ENCODE data around the gene HSPA8. TPM values are rescaled to one million over a fixed set of nuclear protein-coding genes. Genes with fewer than 3 reads are reported as not detected.

Gene HSPA8
- total and polyA plus RNA-seq, 2 donors (not counting 1 experiment from before 2014, with no cell fraction given), result 480 to 738 TPM

DNA sequence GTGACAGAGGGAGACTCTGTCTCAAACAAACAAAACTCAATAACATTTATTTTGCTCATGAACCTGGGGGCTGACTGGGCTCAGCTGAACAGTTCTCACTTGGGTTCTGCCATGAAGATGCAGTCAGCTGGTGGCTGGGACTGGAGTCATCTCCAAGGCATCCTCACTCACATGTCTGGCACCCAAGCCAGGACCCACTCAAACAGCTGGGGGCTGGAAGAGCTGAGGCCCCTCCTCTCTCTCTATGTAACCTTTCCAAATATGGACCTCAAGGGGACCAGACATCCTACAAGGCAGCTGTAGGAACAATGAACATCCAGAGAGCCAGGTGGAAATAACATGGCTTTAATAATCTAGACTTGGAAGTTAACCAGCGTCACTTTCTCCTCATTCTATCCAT lies 16.8 kb downstream of the HSPA8 start:
- no peaks in the 10 kb centered on the region for H3K4me1 Mint-ChIP-seq
- no peak overlapping the region for H3K4me3 ChIP-seq (ENCODE audit: control extremely low read depth in 1 of 5, extremely low read depth in 1 of 5, insufficient read depth in 1 of 5, low read depth in 2 of 5, low read length in 4 of 5)
- no peaks in the 10 kb centered on the region for H3K36me3 ChIP-seq (replicated peaks in 1 of 2; ENCODE audit: control extremely low read depth in 1 of 2, control insufficient read depth in 1 of 2, extremely low read depth in 1 of 2, insufficient read depth in 2 of 2, low read length in 1 of 2)
- WGBS (ENCODE audit: insufficient coverage), result no CpG with 5 or more reads among the region's 1 CpG
- no peaks in the 10 kb centered on the region for H3K9me3 Mint-ChIP-seq (ENCODE audit: insufficient read depth)
- no peaks in the 10 kb centered on the region for H3K9me3 ChIP-seq (ENCODE audit: control extremely low read depth in 1 of 3, control insufficient read depth in 2 of 3, insufficient read depth in 1 of 3, low read length in 2 of 3)
- no peaks in the 10 kb centered on the region for H3K79me2 ChIP-seq (ENCODE audit: control insufficient read depth, insufficient read depth, low read length)
- DNase-seq, result no peak
- no peak overlapping the region for H3K27ac ChIP-seq (ENCODE audit: low read length in 2 of 2)
- H2AFZ ChIP-seq (ENCODE audit: insufficient read depth, low read depth, low read length, poor library complexity, severe bottlenecking), result no peak overlapping the region
- H3K4me2 ChIP-seq (replicated peaks; ENCODE audit: low read depth, low read length, poor library complexity, severe bottlenecking), result no peak overlapping the region
- no peak for ATAC-seq (ENCODE audit: low read depth)
- H3K4me3 Mint-ChIP-seq, result no peak overlapping the region
- CTCF ChIA-PET, result interaction anchor here (1.1 to 1.3 kb wide), 3 partner anchors 9 to 191 kb away, joined by 3 to 5 read pairs (median 3); no protein-coding TSS in a partner anchor
- H3K27ac Mint-ChIP-seq, result no peak overlapping the region
- no peaks in the 10 kb centered on the region for H3K4me1 ChIP-seq (ENCODE audit: control insufficient read depth in 2 of 2, insufficient read depth in 2 of 2, low read length in 2 of 2)
- no peaks in the 10 kb centered on the region for H3K27me3 Mint-ChIP-seq
- H3K27me3 ChIP-seq (replicated peaks in 1 of 4; ENCODE audit: control extremely low read depth in 1 of 4, control insufficient read depth in 3 of 4, insufficient read depth in 4 of 4, low read length in 3 of 4), result no peaks in the 10 kb centered on the region
- no peak for TF ChIP-seq CTCF (IDR thresholded peaks at IDR 0.05)
- TF ChIP-seq EZH2 (IDR thresholded peaks at IDR 0.05; ENCODE audit: borderline replicate concordance, insufficient read depth, low read depth, low read length, poor library complexity, severe bottlenecking), result no peak
- H3K9ac ChIP-seq (ENCODE audit: low read length), result no peak overlapping the region
- H4K20me1 ChIP-seq (ENCODE audit: control insufficient read depth, insufficient read depth, low read length, poor library complexity, severe bottlenecking), result no peaks in the 10 kb centered on the region
- POLR2A ChIA-PET, result no interaction called here
- intact Hi-C loops (cut with micrococcal nuclease), result no loop called here

GRCh38 chr11:123041185-123041584 lies 20.8 kb downstream of the HSPA8 start:
- H3K4me1 ChIP-seq (ENCODE audit: control insufficient read depth in 2 of 2, insufficient read depth in 2 of 2, low read length in 2 of 2), result no peaks in the 10 kb centered on the region
- no peaks in the 10 kb centered on the region for H3K27me3 ChIP-seq (replicated peaks in 1 of 4; ENCODE audit: control extremely low read depth in 1 of 4, control insufficient read depth in 3 of 4, insufficient read depth in 4 of 4, low read length in 3 of 4)
- no peaks in the 10 kb centered on the region for H4K20me1 ChIP-seq (ENCODE audit: control insufficient read depth, insufficient read depth, low read length, poor library complexity, severe bottlenecking)
- no peak overlapping the region for H3K9ac ChIP-seq (ENCODE audit: low read length)
- DNase-seq (no peak), ATAC-seq (ENCODE audit: low read depth) (no peak)
- ChIA-PET CTCF (no interaction called here), POLR2A (no interaction called here)
- Mint-ChIP-seq H3K4me3 (no peak overlapping the region), H3K4me1 (no peaks in the 10 kb centered on the region), H3K9me3 (ENCODE audit: insufficient read depth) (no peaks in the 10 kb centered on the region), H3K27me3 (no peaks in the 10 kb centered on the region), H3K27ac (no peak overlapping the region)
- H3K79me2 ChIP-seq (ENCODE audit: control insufficient read depth, insufficient read depth, low read length), result no peaks in the 10 kb centered on the region
- WGBS (ENCODE audit: insufficient coverage), result 97% methylated on average over 5 of the region's 10 CpGs
- H3K27ac ChIP-seq (ENCODE audit: low read length in 2 of 2), result no peak overlapping the region
- no peak overlapping the region for H3K4me2 ChIP-seq (replicated peaks; ENCODE audit: low read depth, low read length, poor library complexity, severe bottlenecking)
- H2AFZ ChIP-seq (ENCODE audit: insufficient read depth, low read depth, low read length, poor library complexity, severe bottlenecking), result no peak overlapping the region
- no peaks in the 10 kb centered on the region for H3K9me3 ChIP-seq (ENCODE audit: control extremely low read depth in 1 of 3, control insufficient read depth in 2 of 3, insufficient read depth in 1 of 3, low read length in 2 of 3)
- intact Hi-C loops (cut with micrococcal nuclease), result no loop called here
- H3K4me3 ChIP-seq (ENCODE audit: control extremely low read depth in 1 of 5, extremely low read depth in 1 of 5, insufficient read depth in 1 of 5, low read depth in 2 of 5, low read length in 4 of 5), result no peak overlapping the region
- no peaks in the 10 kb centered on the region for H3K36me3 ChIP-seq (replicated peaks in 1 of 2; ENCODE audit: control extremely low read depth in 1 of 2, control insufficient read depth in 1 of 2, extremely low read depth in 1 of 2, insufficient read depth in 2 of 2, low read length in 1 of 2)
- TF ChIP-seq CTCF (IDR thresholded peaks at IDR 0.05) (no peak), EZH2 (IDR thresholded peaks at IDR 0.05; ENCODE audit: borderline replicate concordance, insufficient read depth, low read depth, low read length, poor library complexity, severe bottlenecking) (no peak)
